Measurements from ENCODE around the gene WDFY4. TPM values are rescaled to one million over a fixed set of nuclear protein-coding genes. Genes with fewer than 3 reads are reported as not detected.

Gene WDFY4
- total RNA-seq, 1 experiment from 2014 or later, result 0.16 TPM

GRCh38 chr10:48740015-48740707, 55.5 kb downstream of the WDFY4 start:
- Histone ChIP-seq H3K9me3 (replicated peaks) (no peaks in the 10 kb centered on the region), H3K4me3 (no peak overlapping the region), H3K27ac (no peak overlapping the region), H3K4me1 (replicated peaks) (no peaks in the 10 kb centered on the region), H3K36me3 (no peaks in the 10 kb centered on the region), H3K27me3 (replicated peaks) (no peaks in the 10 kb centered on the region; the same call in 1 of the 2 replicates)
- DNase-seq (ENCODE audit: low read depth in 1 of 2, low spot score in 2 of 2), result no peak

- DNase-seq (ENCODE audit: low read depth in 1 of 2, low spot score in 2 of 2), result no peak
- no peak overlapping the region for H3K4me3 ChIP-seq
- H3K27ac ChIP-seq, result no peak overlapping the region
- H3K36me3 ChIP-seq, result no peaks in the 10 kb centered on the region
- no peaks in the 10 kb centered on the region for H3K9me3 ChIP-seq (replicated peaks)
- H3K4me1 ChIP-seq (replicated peaks), result no peaks in the 10 kb centered on the region
- no peaks in the 10 kb centered on the region; the same call in 1 of the 2 replicates for H3K27me3 ChIP-seq (replicated peaks)
These were observed 56.3 kb downstream of the WDFY4 start for GRCh38 chr10:48740988-48741387.

- Histone ChIP-seq H3K9me3 (replicated peaks) (no peaks in the 10 kb centered on the region), H3K27me3 (replicated peaks) (no peaks in the 10 kb centered on the region; the same call in 1 of the 2 replicates), H3K36me3 (no peaks in the 10 kb centered on the region), H3K4me1 (replicated peaks) (no peaks in the 10 kb centered on the region), H3K4me3 (no peak overlapping the region), H3K27ac (no peak overlapping the region)
- no peak for DNase-seq (ENCODE audit: low read depth in 1 of 2, low spot score in 2 of 2)
These were observed 58.5 kb downstream of the WDFY4 start for GRCh38 chr10:48742891-48743860.

- DNase-seq (ENCODE audit: low read depth in 1 of 2, low spot score in 2 of 2), result no peak
These were observed 59.9 kb downstream of the WDFY4 start for GRCh38 chr10:48744587-48744986.

GRCh38 chr10:48745662-48746245, 61.1 kb downstream of the WDFY4 start:
- DNase-seq (ENCODE audit: low read depth in 1 of 2, low spot score in 2 of 2), result no peak
- H3K4me1 ChIP-seq (replicated peaks), result no peaks in the 10 kb centered on the region

More at GRCh38 chr10:48744587-48744986, 59.9 kb downstream of the WDFY4 start:
- no peaks in the 10 kb centered on the region for H3K4me1 ChIP-seq (replicated peaks)
- H3K4me3 ChIP-seq, result no peak overlapping the region
- H3K9me3 ChIP-seq (replicated peaks), result no peaks in the 10 kb centered on the region
- H3K36me3 ChIP-seq, result no peaks in the 10 kb centered on the region
- H3K27ac ChIP-seq, result no peak overlapping the region
- no peaks in the 10 kb centered on the region; the same call in 1 of the 2 replicates for H3K27me3 ChIP-seq (replicated peaks)

GRCh38 chr10:48748573-48748972, 63.9 kb downstream of the WDFY4 start:
- no peaks in the 10 kb centered on the region for H3K4me1 ChIP-seq (replicated peaks)
- no peaks in the 10 kb centered on the region; the same call in 1 of the 2 replicates for H3K27me3 ChIP-seq (replicated peaks)
- no peak for DNase-seq (ENCODE audit: low read depth in 1 of 2, low spot score in 2 of 2)
- no peaks in the 10 kb centered on the region for H3K36me3 ChIP-seq
- H3K9me3 ChIP-seq (replicated peaks), result no peaks in the 10 kb centered on the region
- H3K27ac ChIP-seq, result no peak overlapping the region
- no peak overlapping the region for H3K4me3 ChIP-seq

More at GRCh38 chr10:48745662-48746245, 61.1 kb downstream of the WDFY4 start:
- Histone ChIP-seq H3K9me3 (replicated peaks) (no peaks in the 10 kb centered on the region), H3K4me3 (no peak overlapping the region), H3K27ac (no peak overlapping the region), H3K36me3 (no peaks in the 10 kb centered on the region), H3K27me3 (replicated peaks) (no peaks in the 10 kb centered on the region)

- no peak for DNase-seq (ENCODE audit: low read depth in 1 of 2, low spot score in 2 of 2)
- Histone ChIP-seq H3K4me1 (replicated peaks) (no peaks in the 10 kb centered on the region), H3K4me3 (no peak overlapping the region), H3K27ac (no peak overlapping the region), H3K9me3 (replicated peaks) (no peaks in the 10 kb centered on the region), H3K36me3 (no peaks in the 10 kb centered on the region), H3K27me3 (replicated peaks) (no peaks in the 10 kb centered on the region; the same call in 1 of the 2 replicates)
These were observed 64.6 kb downstream of the WDFY4 start for GRCh38 chr10:48749254-48749787.

- Histone ChIP-seq H3K36me3 (no peaks in the 10 kb centered on the region), H3K4me3 (no peak overlapping the region), H3K27ac (no peak overlapping the region)
These were observed 65.3 kb downstream of the WDFY4 start for GRCh38 chr10:48750019-48750418.

GRCh38 chr10:48750991-48751390, 66.3 kb downstream of the WDFY4 start:
- H3K4me1 ChIP-seq (replicated peaks), result no peaks in the 10 kb centered on the region
- H3K27ac ChIP-seq, result no peak overlapping the region
- H3K36me3 ChIP-seq, result no peaks in the 10 kb centered on the region
- DNase-seq (ENCODE audit: low read depth in 1 of 2, low spot score in 2 of 2), result no peak
- H3K4me3 ChIP-seq, result no peak overlapping the region
- H3K9me3 ChIP-seq (replicated peaks), result no peaks in the 10 kb centered on the region
- H3K27me3 ChIP-seq (replicated peaks), result peaks cover 4% of the 10 kb centered on the region

More at GRCh38 chr10:48750019-48750418, 65.3 kb downstream of the WDFY4 start:
- H3K27me3 ChIP-seq (replicated peaks), result peaks cover 4% of the 10 kb centered on the region
- no peak for DNase-seq (ENCODE audit: low read depth in 1 of 2, low spot score in 2 of 2)
- no peaks in the 10 kb centered on the region for H3K9me3 ChIP-seq (replicated peaks)
- H3K4me1 ChIP-seq (replicated peaks), result no peaks in the 10 kb centered on the region

- no peaks in the 10 kb centered on the region for H3K4me1 ChIP-seq (replicated peaks)
- no peak overlapping the region for H3K4me3 ChIP-seq
- H3K27ac ChIP-seq, result no peak overlapping the region
- no peak for DNase-seq (ENCODE audit: low read depth in 1 of 2, low spot score in 2 of 2)
- peaks cover 4% of the 10 kb centered on the region for H3K27me3 ChIP-seq (replicated peaks)
- no peaks in the 10 kb centered on the region for H3K9me3 ChIP-seq (replicated peaks)
- H3K36me3 ChIP-seq, result no peaks in the 10 kb centered on the region
These were observed 67.1 kb downstream of the WDFY4 start for GRCh38 chr10:48751730-48752129.

GRCh38 chr10:48758411-48758810, 73.7 kb downstream of the WDFY4 start:
- DNase-seq (ENCODE audit: low read depth in 1 of 2, low spot score in 2 of 2), result no peak

GRCh38 chr10:48759113-48759901, 74.6 kb downstream of the WDFY4 start:
- no peaks in the 10 kb centered on the region for H3K9me3 ChIP-seq (replicated peaks)
- no peaks in the 10 kb centered on the region for H3K36me3 ChIP-seq
- H3K27ac ChIP-seq, result no peak overlapping the region
- peaks cover 7% of the 10 kb centered on the region; the same call in 1 of the 2 replicates for H3K27me3 ChIP-seq (replicated peaks)
- no peak overlapping the region for H3K4me3 ChIP-seq
- DNase-seq (ENCODE audit: low read depth in 1 of 2, low spot score in 2 of 2), result no peak
- no peaks in the 10 kb centered on the region for H3K4me1 ChIP-seq (replicated peaks)

More at GRCh38 chr10:48758411-48758810, 73.7 kb downstream of the WDFY4 start:
- peaks cover 7% of the 10 kb centered on the region; the same call in 1 of the 2 replicates for H3K27me3 ChIP-seq (replicated peaks)
- no peaks in the 10 kb centered on the region for H3K4me1 ChIP-seq (replicated peaks)
- no peak overlapping the region for H3K27ac ChIP-seq
- H3K4me3 ChIP-seq, result no peak overlapping the region
- no peaks in the 10 kb centered on the region for H3K36me3 ChIP-seq
- no peaks in the 10 kb centered on the region for H3K9me3 ChIP-seq (replicated peaks)

- H3K27me3 ChIP-seq (replicated peaks), result 0 out of 2 replicates have a peak, but pooled peaks cover 3% of the 10 kb centered on the region
- no peak for DNase-seq (ENCODE audit: low read depth in 1 of 2, low spot score in 2 of 2)
- H3K4me1 ChIP-seq (replicated peaks), result no peaks in the 10 kb centered on the region
- H3K27ac ChIP-seq, result no peak overlapping the region
- no peaks in the 10 kb centered on the region for H3K9me3 ChIP-seq (replicated peaks)
- H3K4me3 ChIP-seq, result no peak overlapping the region
- no peaks in the 10 kb centered on the region for H3K36me3 ChIP-seq
These were observed 76.3 kb downstream of the WDFY4 start for GRCh38 chr10:48760983-48761382.

Measured in SJSA1 (cell line).